PC-9 (cell line): ENCODE data around the gene FGF4. TPM values are rescaled to one million over a fixed set of nuclear protein-coding genes. Genes with fewer than 3 reads are reported as not detected.

Source experiments
- BruUV-seq: library from RNA; stranded (reverse); fragments of 400-500 nt; replicated peaks from 2 replicates; lab custom pipeline; 2021; lab: Mats Ljungman, UMichigan
- CTCF ChIA-PET: fragments of 300-600 bp; sonication (Branson Sonifier 250); formaldehyde crosslinking; loops from one replicate; lab custom pipeline; 2022; ENCODE audit warnings: antibody characterized with exemption; lab: Charles Lee
- POLR2A ChIA-PET: fragments of 300-600 bp; sonication (Branson Sonifier 250); formaldehyde crosslinking; loops from one replicate; lab custom pipeline; 2022; ENCODE audit warnings: antibody characterized with exemption; ENCODE audit not compliant: unreplicated experiment; lab: Charles Lee
- DNase-seq, 2 experiments: peaks; one replicate each; pipeline versions ENCODE4 v3.0.0 to v3.0.0-alpha.2; 2015 to 2022; ENCODE audit warnings: mixed read lengths in 1 of 2
- H2AFZ ChIP-seq: fragments of 200-600 bp; sonication (generic); 2 replicates; pipeline ENCODE4 v1.8.1; 2017; ENCODE audit warnings: antibody characterized with exemption
- H3F3A ChIP-seq: fragments of 200-600 bp; sonication (generic); 2 replicates; pipeline ENCODE4 v1.8.1; 2017; ENCODE audit warnings: antibody characterized with exemption, mild to moderate bottlenecking, low read depth; ENCODE audit not compliant: insufficient read depth
- H3K27ac ChIP-seq: fragments of 200-600 bp; sonication (generic); 2 replicates; pipeline ENCODE4 v1.6.1; 2016; ENCODE audit warnings: mixed run types
- H3K27me3 ChIP-seq: fragments of 200-600 bp; sonication (generic); 2 replicates; pipeline ENCODE4 v1.6.1; 2016; ENCODE audit warnings: low read depth, mixed run types; ENCODE audit not compliant: insufficient read depth
- H3K36me3 ChIP-seq: fragments of 200-600 bp; sonication (generic); 2 replicates; pipeline ENCODE4 v1.6.1; 2016; ENCODE audit warnings: low read depth, mixed run types
- H3K4me1 ChIP-seq: fragments of 200-600 bp; sonication (generic); replicated peaks from 2 replicates; pipeline ENCODE4 v1.6.1; 2016; ENCODE audit warnings: mixed run types; ENCODE audit not compliant: insufficient read depth
- H3K4me2 ChIP-seq: fragments of 200-600 bp; sonication (generic); 2 replicates; pipeline ENCODE4 v1.6.1; 2017; ENCODE audit warnings: mixed run types
- H3K4me3 ChIP-seq: fragments of 200-600 bp; sonication (generic); 2 replicates; pipeline ENCODE4 v1.6.1; 2016; ENCODE audit warnings: mixed run types
- H3K79me2 ChIP-seq: fragments of 200-600 bp; sonication (generic); 2 replicates; pipeline ENCODE4 v1.6.1; 2017; ENCODE audit warnings: low read depth, mixed run types
- H3K9me2 ChIP-seq: fragments of 200-600 bp; sonication (generic); 2 replicates; pipeline ENCODE4 v1.8.1; 2017; ENCODE audit warnings: mild to moderate bottlenecking; ENCODE audit not compliant: insufficient read depth
- H3K9me3 ChIP-seq: fragments of 200-600 bp; sonication (generic); 2 replicates; pipeline ENCODE4 v1.8.1; 2016; ENCODE audit warnings: low read depth; ENCODE audit not compliant: insufficient read depth
- H4K20me1 ChIP-seq: fragments of 200-600 bp; sonication (generic); 2 replicates; pipeline ENCODE4 v1.8.1; 2017; ENCODE audit not compliant: insufficient read depth
- CTCF ChIP-seq: fragments of 200-600 bp; sonication (generic); conservative IDR thresholded peaks from 2 replicates; pipeline ENCODE4 v1.6.1; 2017; ENCODE audit warnings: mixed run types, antibody characterized with exemption, mild to moderate bottlenecking, moderate library complexity
- EZH2 ChIP-seq: fragments of 200-600 bp; sonication (generic); IDR thresholded peaks from 2 replicates; pipeline ENCODE4 v1.8.0; 2017; ENCODE audit warnings: antibody characterized with exemption, low read depth
- intact Hi-C: fragments of 100-400 bp; cut with micrococcal nuclease; formaldehyde crosslinking; loops from one replicate; pipeline ENCODE4 v1.10.0; 2022; ENCODE audit not compliant: unreplicated experiment
- total RNA-seq: library from RNA; stranded (reverse); gene quantifications from 2 replicates; pipeline ENCODE4 v1.2.3, GENCODE V29; 2021

The FGF4 gene
- total RNA-seq, 1 experiment from 2014 or later, result not detected

- no peaks in the 10 kb centered on the region for H3K79me2 ChIP-seq
- no peaks in the 10 kb centered on the region for H3F3A ChIP-seq
- POLR2A ChIA-PET, result interaction anchor here (0.6 kb wide), 1 partner anchor 1042 kb away, joined by 3 read pairs; the partner anchor contains the start of gene GAL
- no peaks in the 10 kb centered on the region for H3K36me3 ChIP-seq
- H3K27ac ChIP-seq, result no peak overlapping the region
- no peak for TF ChIP-seq CTCF
- no peak for TF ChIP-seq EZH2
- no peaks in the 10 kb centered on the region for H3K4me1 ChIP-seq
- H3K4me2 ChIP-seq, result no peak overlapping the region
- H3K9me2 ChIP-seq, result no peaks in the 10 kb centered on the region
- DNase-seq, result peak in 1 of 2 experiments; percentile 39
- no peaks in the 10 kb centered on the region for H3K9me3 ChIP-seq
- H4K20me1 ChIP-seq, result no peaks in the 10 kb centered on the region
- CTCF ChIA-PET, result interaction anchor here (1.0 kb wide), 1 partner anchor 188 kb away, joined by 5 read pairs; no protein-coding TSS in a partner anchor
- intact Hi-C loops, result loop anchor here (5.0 kb wide), 1 partner anchor 61 kb away; no protein-coding TSS in a partner anchor
- H3K4me3 ChIP-seq, result no peak overlapping the region
- H3K27me3 ChIP-seq, result no peaks in the 10 kb centered on the region
- no peak overlapping the region for H2AFZ ChIP-seq
- BruUV-seq, result no TSS peak
These were observed 49.1 kb downstream of the FGF4 start for GRCh38 chr11:69726019-69726418.

GRCh38 chr11:69721745-69722144 lies 53.4 kb downstream of the FGF4 start:
- Histone ChIP-seq H3K4me3 (no peak overlapping the region), H3K27ac (no peak overlapping the region), H3K9me3 (no peaks in the 10 kb centered on the region), H3F3A (peaks cover 4% of the 10 kb centered on the region; the same call in 1 of the 2 replicates), H3K4me1 (no peaks in the 10 kb centered on the region), H3K4me2 (0 out of 2 replicates have a peak overlapping the region, but pooled peaks have one; percentile 4), H3K36me3 (no peaks in the 10 kb centered on the region), H3K27me3 (no peaks in the 10 kb centered on the region), H3K79me2 (no peaks in the 10 kb centered on the region), H3K9me2 (no peaks in the 10 kb centered on the region), H4K20me1 (no peaks in the 10 kb centered on the region), H2AFZ (no peak overlapping the region)
- POLR2A ChIA-PET, result no interaction called here
- CTCF ChIA-PET, result no interaction called here
- peak in 1 of 2 experiments; percentile 45 for DNase-seq
- BruUV-seq, result no TSS peak
- intact Hi-C loops, result loop anchor here (2.0 kb wide), 1 partner anchor 35 kb away; no protein-coding TSS in a partner anchor
- peak; percentile 67 for TF ChIP-seq CTCF
- TF ChIP-seq EZH2, result no peak

GRCh38 chr11:69721106-69721505 lies 54.0 kb downstream of the FGF4 start:
- no TSS peak for BruUV-seq
- H3K36me3 ChIP-seq, result no peaks in the 10 kb centered on the region
- H3K79me2 ChIP-seq, result no peaks in the 10 kb centered on the region
- no peak overlapping the region for H3K27ac ChIP-seq
- intact Hi-C loops, result loop anchor here (2.0 kb wide), 1 partner anchor 34 kb away; no protein-coding TSS in a partner anchor
- H3K4me1 ChIP-seq, result no peaks in the 10 kb centered on the region
- peaks cover 6% of the 10 kb centered on the region; the same call in 1 of the 2 replicates for H3F3A ChIP-seq
- H3K4me2 ChIP-seq, result no peak overlapping the region
- no peaks in the 10 kb centered on the region for H3K9me2 ChIP-seq
- H4K20me1 ChIP-seq, result no peaks in the 10 kb centered on the region
- no peaks in the 10 kb centered on the region for H3K9me3 ChIP-seq
- DNase-seq, result no peak
- ChIA-PET POLR2A (no interaction called here), CTCF (no interaction called here)
- no peaks in the 10 kb centered on the region for H3K27me3 ChIP-seq
- no peak overlapping the region for H2AFZ ChIP-seq
- H3K4me3 ChIP-seq, result no peak overlapping the region
- TF ChIP-seq CTCF (no peak), EZH2 (no peak)

Other genes starting within 250 kb of the FGF4 start
- 346 and 586 TPM in 2 replicates for gene CCND1, start 134.2 kb downstream of the FGF4 start, total RNA-seq
- gene LTO1, start 100.0 kb downstream of the FGF4 start, total RNA-seq, result 41.1 and 50.3 TPM in 2 replicates
- gene FGF19, start 71.3 kb downstream of the FGF4 start, total RNA-seq, result 2.0 and 3.4 TPM in 2 replicates
- not detected in 2 replicates for gene FGF3, start 44.1 kb upstream of the FGF4 start, total RNA-seq